Right lung (tissue), 5 donors: ENCODE measurements around the gene B3GALT6. TPM values are rescaled to one million over a fixed set of nuclear protein-coding genes. Genes with fewer than 3 reads are reported as not detected.

Experiments
- DNase-seq, 2 donors: peaks; one replicate each; pipeline ENCODE4 v3.0.0-alpha.2; 2013
- polyA plus RNA-seq, 5 donors: library from polyadenylated mRNA; unstranded; fragments of 120-200 nt; gene quantifications; one replicate each; pipeline versions ENCODE4 v1.2.1 to v1.2.3, GENCODE V29; 2013; ENCODE audit warnings: inconsistent platforms in 1 of 5, low replicate concordance in 1 of 5; ENCODE audit not compliant: insufficient read length in 5 of 5, insufficient read depth in 1 of 5

B3GALT6 gene
- polyA plus RNA-seq, 5 donors: 13.1 to 25.0 (median 14.8) TPM

GRCh38 chr1:1213345-1214265, 18.4 kb upstream of the B3GALT6 start, which contains the start of gene TNFRSF4:
TSS of gene TNFRSF4 (minus strand) at chr1:1214153. CDS start at chr1:1214127, 26 bp downstream.
- no peak for DNase-seq

DNA sequence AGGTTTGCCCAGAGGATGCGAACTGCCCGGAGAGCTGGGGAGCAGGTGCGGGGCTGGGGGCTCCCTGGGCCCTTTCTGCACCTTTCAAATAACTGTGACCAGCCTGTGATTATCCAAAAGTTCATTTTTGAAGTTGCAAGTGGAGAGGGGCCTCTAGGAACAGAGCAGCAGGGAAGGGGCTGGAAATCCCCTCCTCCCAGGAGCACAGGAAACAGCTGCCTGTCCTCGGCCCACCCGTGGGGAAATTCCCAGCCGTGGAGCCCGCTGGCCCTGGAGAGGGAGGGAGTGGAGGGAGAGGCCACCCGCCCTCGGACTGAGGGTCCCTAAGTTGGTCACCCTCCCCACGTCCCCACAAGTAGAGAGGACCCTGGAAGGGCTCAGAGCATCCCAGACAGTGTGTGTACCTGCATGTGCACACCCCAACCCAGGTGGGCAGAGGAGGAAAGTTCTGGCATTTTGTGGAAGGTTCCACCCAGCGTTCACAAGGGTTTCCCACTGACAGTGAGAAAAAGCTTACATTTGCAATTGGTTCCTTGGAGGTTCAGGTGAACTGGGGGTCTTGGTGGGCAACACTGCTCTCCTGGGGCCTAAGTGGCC, 16.9 kb upstream of the B3GALT6 start:
- no peak for DNase-seq

DNA sequence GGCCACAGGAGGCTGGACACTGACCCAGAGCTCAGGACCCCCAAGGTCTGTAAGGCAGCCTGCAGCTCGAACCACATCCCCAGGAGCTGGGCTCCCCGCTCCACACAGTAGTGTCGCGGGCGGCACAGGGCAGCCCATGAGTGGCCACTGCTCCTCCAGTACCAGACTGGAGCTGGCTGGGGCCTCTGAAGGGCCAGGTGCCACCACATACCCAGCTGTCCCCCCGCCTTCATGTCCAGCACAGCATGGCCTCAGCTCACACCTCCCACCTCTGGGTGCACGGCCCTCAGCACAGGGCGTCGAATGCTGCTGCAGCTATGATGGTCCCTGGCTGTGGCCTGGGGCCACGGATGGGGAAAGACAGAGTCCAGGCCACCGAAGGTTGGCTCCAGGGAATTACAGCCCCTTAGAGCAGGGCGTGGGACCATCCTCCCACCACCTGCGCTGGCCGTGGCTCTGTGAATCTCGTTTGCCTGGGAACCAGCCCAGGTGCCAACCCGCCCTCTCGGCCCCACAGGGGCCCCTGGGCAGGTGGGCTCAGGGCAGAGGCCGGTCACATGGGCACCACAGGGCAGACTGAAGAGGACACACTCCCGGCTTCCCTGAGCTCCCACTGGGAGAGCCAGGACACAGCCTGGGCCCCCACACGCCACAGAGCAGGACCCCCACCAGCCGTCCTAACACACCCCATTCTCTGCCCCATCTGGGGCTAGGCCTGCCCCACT, 16.0 kb upstream of the B3GALT6 start:
- no peak for DNase-seq

GRCh38 chr1:1216770-1217620, 15.0 kb upstream of the B3GALT6 start:
- DNase-seq: no peak

- DNase-seq: no peak
Measured at GRCh38 chr1:1217621-1218523, 14.2 kb upstream of the B3GALT6 start.

DNA sequence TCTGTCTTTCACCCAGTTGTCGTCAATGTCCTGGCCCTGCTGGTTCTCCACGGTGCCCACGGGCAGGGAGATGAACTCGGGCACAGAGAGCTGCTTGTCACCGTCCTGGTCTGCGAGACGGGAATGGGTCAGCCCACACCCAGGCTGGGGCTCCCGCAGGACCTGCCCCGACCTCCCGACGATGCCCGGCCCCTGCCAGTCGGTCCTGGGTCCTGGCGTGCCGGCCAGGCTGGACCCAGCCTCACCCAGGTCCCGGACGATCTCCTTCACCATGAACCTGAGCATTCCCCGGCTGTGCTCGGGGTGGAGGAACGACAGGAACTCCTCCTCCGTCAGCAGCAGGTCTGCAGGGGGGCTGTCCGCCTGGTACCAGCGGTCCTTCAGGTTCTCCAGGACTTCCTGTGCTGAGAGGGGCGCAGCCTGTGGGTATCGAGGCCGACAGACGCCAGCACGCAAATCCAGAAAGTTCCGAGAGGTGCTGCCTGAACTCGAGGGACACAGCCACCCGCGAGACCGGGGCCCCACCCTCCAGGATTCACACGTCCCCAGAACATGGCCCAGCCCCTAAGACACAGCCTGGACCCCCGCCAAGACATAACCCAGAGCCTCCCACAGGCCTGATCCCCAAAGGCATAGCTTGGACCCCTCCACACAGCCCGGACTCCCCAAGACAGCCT, 13.4 kb upstream of the B3GALT6 start:
- DNase-seq: no peak

- no peak for DNase-seq
Measured at GRCh38 chr1:1219341-1219740, 12.7 kb upstream of the B3GALT6 start.

DNA sequence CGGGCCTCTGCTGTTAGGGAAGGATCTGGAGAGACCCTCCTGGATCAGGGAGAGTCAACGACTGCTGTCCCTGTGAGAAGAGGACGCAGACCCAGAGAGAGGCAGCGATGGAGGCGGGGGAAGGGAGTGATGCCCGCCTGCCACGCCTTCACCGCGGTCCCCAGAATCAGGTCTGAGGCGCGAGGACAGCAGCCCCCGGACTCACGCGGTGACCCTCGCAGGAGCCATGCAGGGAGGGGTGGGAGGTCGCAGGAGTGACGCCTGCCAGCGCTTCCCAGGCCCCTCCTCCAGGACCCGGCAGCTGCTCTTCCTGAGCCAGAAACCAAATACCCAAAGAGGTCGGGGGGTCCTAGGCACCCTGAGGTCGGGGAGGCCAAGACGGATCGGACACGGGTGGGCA, 11.8 kb upstream of the B3GALT6 start:
- no peak for DNase-seq

- no peak for DNase-seq
Measured at GRCh38 chr1:1221887-1222574, 10.0 kb upstream of the B3GALT6 start.

DNA sequence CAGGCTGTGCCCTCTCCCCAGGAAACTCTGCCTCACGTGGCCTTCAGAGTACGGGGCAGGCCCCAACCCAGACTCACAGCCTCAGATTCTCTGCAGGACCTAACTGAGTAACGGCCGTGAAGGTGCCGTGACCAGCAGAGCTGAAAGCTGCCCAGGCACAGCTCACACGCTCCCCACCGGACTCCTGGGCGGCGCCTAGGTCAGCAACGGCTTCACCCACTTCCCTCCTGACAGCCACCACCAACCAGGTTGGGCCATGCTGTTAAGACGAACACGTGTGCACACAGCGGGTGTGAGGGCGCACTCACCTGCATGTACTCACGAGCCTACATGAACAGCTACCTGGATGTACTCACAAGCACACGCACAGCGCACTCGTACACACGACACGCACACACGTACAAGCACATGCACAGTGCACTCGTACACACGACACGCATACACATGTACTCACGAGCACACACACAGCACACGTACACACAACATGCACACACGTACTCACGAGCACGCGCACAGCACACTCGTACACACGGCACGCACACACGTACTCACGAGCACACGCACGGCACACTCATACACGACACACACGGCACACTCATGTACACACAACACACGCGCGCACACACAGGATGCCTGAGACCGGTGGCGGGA, 9.3 kb upstream of the B3GALT6 start:
- DNase-seq: no peak

DNA sequence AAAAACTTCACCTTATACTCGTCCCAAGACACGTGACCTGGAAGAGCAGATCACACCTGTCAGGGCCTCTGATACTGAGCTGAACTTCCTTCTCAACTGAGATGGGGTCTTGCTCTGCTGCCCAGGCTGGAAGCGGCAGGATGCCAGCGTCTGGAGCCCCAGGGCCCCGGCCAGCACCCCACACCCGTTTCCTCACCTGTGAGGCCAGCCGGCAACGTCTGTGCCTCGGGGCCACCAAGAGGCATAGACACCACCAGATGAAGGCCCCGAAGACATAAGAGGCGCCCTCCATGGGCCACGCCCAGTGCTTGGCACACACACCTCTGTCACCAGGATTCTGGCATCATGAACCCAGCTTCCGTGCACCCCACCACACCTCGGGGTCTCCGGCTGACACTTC, 8.7 kb upstream of the B3GALT6 start:
- no peak for DNase-seq

DNA sequence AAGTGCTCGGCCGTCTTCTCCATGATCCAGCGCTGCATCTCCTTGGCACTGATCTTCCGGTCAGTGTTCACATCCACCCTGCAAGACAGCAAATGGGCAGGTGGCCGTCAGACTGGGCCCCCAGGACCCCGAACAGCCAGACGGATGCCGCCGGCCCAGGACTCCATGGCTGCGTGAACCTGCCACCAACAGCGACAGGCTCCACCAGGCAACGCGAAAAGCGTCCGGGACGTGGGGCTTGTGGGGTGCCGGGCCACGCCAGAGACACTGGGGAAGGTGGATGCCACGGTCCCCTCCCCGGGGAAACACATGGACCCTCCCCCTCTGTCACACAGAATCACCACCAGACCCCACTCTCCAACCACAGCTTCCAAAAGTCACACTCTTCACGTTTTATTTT, 8.1 kb upstream of the B3GALT6 start:
- DNase-seq: no peak

DNA sequence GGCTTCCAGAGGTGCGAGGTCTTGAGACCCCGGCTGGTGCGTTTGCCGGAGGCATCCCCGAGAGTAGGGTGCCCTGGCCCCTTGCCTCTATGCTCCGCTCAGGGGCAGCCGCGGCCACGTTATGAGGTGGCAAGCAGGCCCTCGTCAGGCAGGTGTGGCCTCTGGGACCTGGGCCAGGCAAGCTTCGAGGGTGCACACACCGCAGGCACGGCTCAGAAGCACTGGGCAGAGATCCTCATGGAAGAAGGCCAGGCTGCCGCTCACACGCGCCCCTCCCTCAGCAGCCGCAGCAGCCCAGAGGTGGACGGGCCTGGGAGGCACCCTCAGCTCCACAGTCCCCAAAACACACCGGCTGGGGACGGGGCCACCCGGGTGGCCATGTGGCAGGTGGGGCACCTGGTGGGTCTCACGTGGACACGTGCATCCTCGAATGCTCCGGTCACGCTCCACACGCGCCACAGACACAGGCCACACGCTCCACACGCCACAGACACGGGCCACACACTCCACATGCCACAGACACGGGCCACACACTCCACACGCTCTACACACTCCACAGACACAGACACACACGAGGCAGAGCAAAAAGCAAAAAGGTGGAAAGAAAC, 6.7 kb upstream of the B3GALT6 start:
- DNase-seq: no peak

DNA sequence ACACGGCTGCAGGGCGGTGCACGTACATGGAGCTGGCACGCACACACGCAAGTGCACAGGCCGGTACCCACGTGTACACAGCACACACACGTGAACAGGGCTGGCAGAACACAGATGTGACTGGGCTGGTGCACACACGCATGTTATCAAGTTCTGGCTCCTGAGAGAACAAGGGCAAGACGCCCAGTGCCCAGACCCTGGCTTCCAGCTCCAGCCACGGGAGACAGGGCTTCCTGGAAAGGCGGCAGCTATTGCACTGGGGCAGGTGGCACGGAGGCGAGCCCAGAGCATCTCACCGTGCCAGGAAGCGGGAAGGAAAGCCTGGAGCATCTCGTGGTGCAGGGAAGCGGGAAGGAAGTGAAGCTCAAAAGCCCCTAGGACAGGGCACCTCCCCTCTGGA, 6.1 kb upstream of the B3GALT6 start:
- DNase-seq: no peak

GRCh38 chr1:1226566-1227362, 5.3 kb upstream of the B3GALT6 start:
- DNase-seq: no peak

GRCh38 chr1:1227386-1227785, 4.7 kb upstream of the B3GALT6 start:
- no peak for DNase-seq

- DNase-seq: no peak
Measured at GRCh38 chr1:1228187-1228586, 3.9 kb upstream of the B3GALT6 start.
